Natural killer cell treated with Interleukin-12 subunit alpha and Interleukin-12 subunit beta and Interleukin-15 and Interleukin-18, amount 100 ng/mL, for 72 hours (primary cell): ENCODE measurements around the gene ZPR1. TPM values are rescaled to one million over a fixed set of nuclear protein-coding genes. Genes with fewer than 3 reads are reported as not detected.
"Not testable (repeated sequence)": the region's sequence is repeated elsewhere in the genome, so short reads cannot be mapped to it uniquely, and the experiment has no call there.

Experiments
- ATAC-seq, 2 donors: fragments of 150-1000 bp; cut with Tn5 transposase in 1 of 2; sonication (Bioruptor Pico), chemical (Tn5 transposase) in 1 of 2; 2 replicates each; pipeline ENCODE4 v1.10.0; 2021
- DNase-seq: peaks from one replicate; pipeline ENCODE4 v3.0.0; 2022; ENCODE audit warnings: low spot score
- H3K27ac Mint-ChIP-seq, 2 donors: 1 replicate in 1 of 2; 2 replicates in 1 of 2; pipeline ENCODE4 v1.8.0; 2022; ENCODE audit warnings: mixed read lengths in 2 of 2, mild to moderate bottlenecking in 1 of 2, moderate library complexity in 1 of 2
- H3K27me3 Mint-ChIP-seq, 2 donors: 1 replicate in 1 of 2; 2 replicates in 1 of 2; pipeline ENCODE4 v1.8.0; 2022; ENCODE audit warnings: mixed read lengths in 2 of 2
- H3K36me3 Mint-ChIP-seq: one replicate; pipeline ENCODE4 v1.8.0; 2022; ENCODE audit warnings: mixed read lengths
- H3K4me1 Mint-ChIP-seq, 2 donors: 1 replicate in 1 of 2; 2 replicates in 1 of 2; pipeline ENCODE4 v1.8.0; 2022; ENCODE audit warnings: low read depth in 2 of 2, mixed read lengths in 2 of 2, mild to moderate bottlenecking in 1 of 2
- H3K4me3 Mint-ChIP-seq: one replicate; pipeline ENCODE4 v1.8.0; 2022; ENCODE audit warnings: mixed read lengths
- H3K9me3 Mint-ChIP-seq: 2 replicates; pipeline ENCODE4 v1.8.0; 2022; ENCODE audit warnings: mixed read lengths
- total RNA-seq, 2 donors: library from RNA; stranded (reverse); gene quantifications; one replicate each; pipeline ENCODE4 v1.2.3, GENCODE V29; 2022

The ZPR1 gene, protein sequence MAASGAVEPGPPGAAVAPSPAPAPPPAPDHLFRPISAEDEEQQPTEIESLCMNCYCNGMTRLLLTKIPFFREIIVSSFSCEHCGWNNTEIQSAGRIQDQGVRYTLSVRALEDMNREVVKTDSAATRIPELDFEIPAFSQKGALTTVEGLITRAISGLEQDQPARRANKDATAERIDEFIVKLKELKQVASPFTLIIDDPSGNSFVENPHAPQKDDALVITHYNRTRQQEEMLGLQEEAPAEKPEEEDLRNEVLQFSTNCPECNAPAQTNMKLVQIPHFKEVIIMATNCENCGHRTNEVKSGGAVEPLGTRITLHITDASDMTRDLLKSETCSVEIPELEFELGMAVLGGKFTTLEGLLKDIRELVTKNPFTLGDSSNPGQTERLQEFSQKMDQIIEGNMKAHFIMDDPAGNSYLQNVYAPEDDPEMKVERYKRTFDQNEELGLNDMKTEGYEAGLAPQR
- total RNA-seq: 100 to 1,000 TPM in 1 of 2 donors, 10 to 100 TPM in 1; 89.7 to 143 TPM

DNA sequence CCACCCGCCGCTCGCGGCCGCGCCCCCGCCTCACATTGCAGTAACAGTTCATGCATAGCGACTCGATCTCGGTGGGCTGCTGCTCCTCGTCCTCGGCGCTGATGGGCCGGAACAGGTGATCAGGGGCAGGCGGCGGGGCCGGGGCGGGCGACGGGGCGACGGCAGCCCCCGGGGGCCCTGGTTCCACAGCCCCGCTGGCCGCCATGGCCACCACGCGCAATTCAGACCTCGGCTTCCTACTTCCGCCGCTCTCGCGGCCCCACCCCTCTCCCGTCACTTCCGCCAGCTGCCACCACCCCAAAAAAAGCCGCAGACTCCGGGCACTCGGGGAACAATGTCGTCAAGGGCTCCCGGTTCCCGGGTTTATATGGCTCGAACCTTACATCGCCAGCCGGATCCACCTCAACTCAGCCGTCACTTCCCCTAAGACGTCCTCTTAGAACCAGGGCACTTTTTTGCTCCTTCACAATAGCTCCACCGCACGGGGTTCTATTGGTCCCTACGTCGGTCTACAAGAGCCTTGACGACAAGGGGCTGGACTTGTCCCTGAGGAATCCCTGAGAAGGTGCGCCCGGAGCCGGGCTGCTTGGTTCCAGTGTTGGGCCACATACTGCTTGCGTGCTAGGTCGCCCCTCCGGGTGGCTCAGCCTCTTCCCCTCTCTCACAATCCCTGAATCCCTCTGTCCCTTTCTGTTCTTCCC lies at the start of gene ZPR1:
TSS of gene ZPR1 (minus strand) at position 238 of the 701 bp plus-strand sequence. CDS start at position 205, 33 bp downstream.
- peak within 1 kb of the TSS; percentile 92 for H3K4me3 Mint-ChIP-seq
- peak within 1 kb of the TSS; percentile 94 to 97 for H3K27ac Mint-ChIP-seq
- H3K36me3 Mint-ChIP-seq: peaks cover 39% of the 10 kb centered on the region
- H3K4me1 Mint-ChIP-seq: peaks cover 44 to 56% of the 10 kb centered on the region in 2 donors
- no peaks in the 10 kb centered on the region for H3K27me3 Mint-ChIP-seq
- H3K9me3 Mint-ChIP-seq: no peaks in the 10 kb centered on the region
- peak; percentile 89 to 93 for ATAC-seq
- DNase-seq: peak; percentile 90

DNA sequence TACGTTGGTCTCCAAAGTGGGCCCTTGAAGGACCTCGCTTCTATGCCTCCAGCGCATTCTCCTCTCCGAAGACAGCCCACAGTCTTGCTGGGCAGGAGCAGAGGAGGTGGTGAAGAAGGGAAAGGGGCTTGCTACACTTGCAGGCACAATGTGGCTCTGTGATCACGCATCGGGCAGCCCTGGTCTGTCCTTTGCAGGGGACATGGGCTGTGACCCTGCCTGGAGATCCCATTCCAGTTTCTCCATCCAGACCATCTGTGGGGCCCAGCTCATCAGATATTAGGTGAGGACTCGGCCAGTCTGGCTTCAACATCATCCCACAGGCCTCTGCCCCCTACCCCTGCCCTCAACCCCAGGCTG lies 48.8 kb upstream of the ZPR1 start:
- DNase-seq (peak; percentile 44), ATAC-seq (no peak)
- Mint-ChIP-seq H3K36me3 (no peaks in the 10 kb centered on the region), H3K27me3 (no peaks in the 10 kb centered on the region), H3K9me3 (no peaks in the 10 kb centered on the region), H3K4me1 (peaks cover 9 to 11% of the 10 kb centered on the region in 2 donors), H3K27ac (no peak overlapping the region), H3K4me3 (no peak overlapping the region)

DNA sequence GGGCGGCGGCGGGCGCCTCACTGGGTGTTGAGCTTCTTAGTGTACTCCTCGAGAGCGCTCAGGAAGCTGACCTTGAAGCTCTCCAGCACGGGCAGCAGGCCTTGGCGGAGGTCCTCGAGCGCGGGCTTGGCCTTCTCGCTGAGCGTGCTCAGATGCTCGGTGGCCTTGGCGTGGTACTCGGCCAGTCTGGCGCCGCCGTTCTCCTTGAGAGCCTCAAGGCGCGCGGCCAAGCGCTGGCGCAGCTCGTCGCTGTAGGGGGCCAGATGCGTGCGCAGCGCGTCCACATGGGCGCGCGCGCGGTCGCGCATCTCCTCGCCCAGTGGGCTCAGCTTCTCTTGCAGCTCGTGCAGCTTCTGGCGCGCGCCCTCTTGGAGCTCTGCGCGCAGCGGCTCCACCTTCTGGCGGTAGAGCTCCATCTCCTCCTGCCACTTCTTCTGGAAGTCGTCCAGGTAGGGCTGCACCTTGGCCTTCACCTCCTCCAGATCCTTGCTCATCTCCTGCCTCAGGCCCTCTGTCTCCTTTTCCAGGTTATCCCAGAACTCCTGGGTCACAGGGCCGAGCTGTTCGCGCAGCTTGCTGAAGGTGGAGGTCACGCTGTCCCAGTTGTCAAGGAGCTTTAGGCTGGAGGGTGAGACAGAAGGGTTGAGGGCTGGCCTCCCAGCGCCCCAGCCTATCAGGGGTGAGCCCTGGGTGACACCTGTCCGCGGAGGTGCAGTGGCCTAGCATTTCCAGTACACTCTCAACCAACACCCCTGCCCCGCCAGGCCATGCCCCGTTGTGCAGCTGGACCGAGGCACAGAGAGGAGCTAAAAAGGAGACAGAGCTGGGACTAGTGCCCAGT lies 48.2 kb upstream of the ZPR1 start:
- H3K4me1 Mint-ChIP-seq: peaks cover 9 to 11% of the 10 kb centered on the region in 2 donors
- no peaks in the 10 kb centered on the region for H3K9me3 Mint-ChIP-seq
- H3K4me3 Mint-ChIP-seq: peak overlapping the region; percentile 61
- H3K27ac Mint-ChIP-seq: peak overlapping the region in 1 of 2 donors; percentile 33
- DNase-seq: peak; percentile 80
- H3K36me3 Mint-ChIP-seq: no peaks in the 10 kb centered on the region
- H3K27me3 Mint-ChIP-seq: no peaks in the 10 kb centered on the region
- peak; percentile 84 to 89 for ATAC-seq

DNA sequence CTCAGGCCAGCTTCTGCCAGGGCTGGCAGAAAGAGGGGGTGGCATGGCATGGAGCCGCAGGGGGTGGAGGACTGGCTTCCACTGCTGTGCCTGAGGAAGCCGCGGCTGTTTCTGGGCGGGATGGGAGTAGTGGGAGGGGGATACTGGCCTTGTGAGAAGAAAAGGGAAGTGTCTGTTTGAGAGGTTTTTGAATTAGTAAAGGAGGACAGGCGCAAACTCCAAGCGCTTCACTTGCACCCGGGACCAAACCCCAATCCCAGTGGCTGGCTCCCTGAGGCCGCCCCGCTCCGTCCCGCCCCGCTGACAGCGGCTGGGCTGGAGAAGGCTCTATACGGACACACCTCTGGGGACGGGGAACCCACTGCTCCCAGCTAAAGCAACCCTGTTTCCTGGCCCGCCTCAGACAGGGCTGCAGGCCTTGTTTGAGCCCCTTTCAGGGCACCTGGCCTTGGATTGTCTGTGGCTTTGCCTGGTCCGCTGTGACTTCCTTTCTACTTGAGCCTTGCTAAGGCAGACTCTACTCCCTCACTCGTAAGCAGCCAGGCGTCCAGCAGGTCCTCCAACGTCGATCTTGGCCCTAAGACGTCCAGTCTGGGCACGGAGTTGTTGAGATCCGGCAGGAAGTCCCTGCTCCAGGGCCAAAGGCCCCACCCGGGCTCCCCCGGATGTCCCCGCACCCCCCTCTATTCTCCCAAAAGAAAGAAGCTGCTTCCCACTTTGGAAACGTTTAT lies 47.4 kb upstream of the ZPR1 start:
- ATAC-seq: peak in 1 of 2 donors; percentile 34

DNA sequence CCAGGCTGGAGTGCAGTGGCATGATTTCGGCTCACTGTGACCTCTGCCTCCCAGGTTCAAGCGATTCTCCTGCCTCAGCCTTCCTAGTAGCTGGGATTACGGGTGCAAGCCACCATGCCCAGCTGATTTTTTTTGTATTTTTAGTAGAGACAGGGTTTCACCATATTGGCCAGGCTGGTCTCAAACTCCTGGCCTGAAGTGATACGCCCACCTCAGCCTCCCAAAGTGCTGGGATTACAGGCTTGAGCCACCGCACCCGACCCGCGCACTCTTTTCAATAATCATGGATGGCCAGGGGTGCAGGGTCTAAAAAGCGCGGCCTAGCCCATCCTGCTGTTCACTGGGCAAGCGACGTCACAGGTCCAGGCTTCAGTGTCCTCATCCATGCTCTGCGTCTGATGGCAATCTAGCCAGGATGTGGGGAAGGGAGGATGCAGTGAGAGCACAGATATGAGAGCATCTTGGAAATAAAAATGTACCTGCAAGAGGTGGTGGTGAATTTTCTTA lies 46.8 kb upstream of the ZPR1 start:
- Mint-ChIP-seq H3K4me3 (peak overlapping the region; percentile 51), H3K4me1 (peaks cover 9 to 11% of the 10 kb centered on the region in 2 donors)
- H3K36me3 Mint-ChIP-seq, H3K27ac Mint-ChIP-seq, H3K27me3 Mint-ChIP-seq, H3K9me3 Mint-ChIP-seq, ATAC-seq: not testable (repeated sequence)
- peak; percentile 49 for DNase-seq

More for the DNA sequence above, 47.4 kb upstream of the ZPR1 start:
- no peaks in the 10 kb centered on the region for H3K27me3 Mint-ChIP-seq
- H3K9me3 Mint-ChIP-seq: no peaks in the 10 kb centered on the region
- H3K4me1 Mint-ChIP-seq: peaks cover 9 to 11% of the 10 kb centered on the region in 2 donors
- no peaks in the 10 kb centered on the region for H3K36me3 Mint-ChIP-seq
- peak; percentile 49 for DNase-seq
- H3K4me3 Mint-ChIP-seq: peak overlapping the region; percentile 61
- H3K27ac Mint-ChIP-seq: peak overlapping the region in 1 of 2 donors; percentile 33

DNA sequence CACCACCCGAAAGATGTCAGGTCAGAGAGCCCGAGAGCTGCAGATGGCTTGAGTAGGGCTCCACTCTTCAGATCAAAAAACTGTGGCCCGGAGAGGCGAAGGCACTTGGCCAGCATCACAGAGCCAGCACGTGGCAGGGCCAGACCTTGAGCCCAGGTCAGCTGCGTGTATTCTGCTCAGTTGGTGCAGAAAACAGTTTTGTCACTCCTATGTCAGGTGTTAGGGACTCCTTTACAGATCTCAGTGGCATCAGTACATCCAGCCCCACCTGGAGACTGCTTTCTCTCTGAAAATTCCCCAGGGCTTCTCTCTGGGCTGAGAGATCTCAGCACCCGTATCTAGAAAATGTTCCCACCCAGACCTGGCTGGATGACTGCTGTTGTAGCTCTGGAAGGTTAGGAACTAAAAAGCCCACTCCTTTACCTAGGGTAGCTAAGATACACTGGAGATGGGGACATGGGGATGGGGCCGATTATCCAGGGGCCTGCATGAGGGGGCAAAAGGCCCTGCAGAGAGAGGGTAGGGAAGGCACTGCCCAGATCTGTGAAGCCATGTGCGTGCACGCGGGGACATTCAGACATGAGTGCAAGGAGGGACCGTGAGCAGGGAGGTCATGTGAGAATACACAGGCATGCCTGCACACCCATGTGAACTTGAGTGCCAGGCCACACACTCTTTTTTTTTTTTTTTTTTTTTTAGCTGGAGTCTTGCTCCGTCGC lies 46.2 kb upstream of the ZPR1 start:
- Mint-ChIP-seq H3K27me3 (no peaks in the 10 kb centered on the region), H3K27ac (no peak overlapping the region), H3K4me1 (peaks cover 9 to 11% of the 10 kb centered on the region in 2 donors), H3K36me3 (no peaks in the 10 kb centered on the region), H3K4me3 (peak overlapping the region; percentile 25), H3K9me3 (no peaks in the 10 kb centered on the region)
- peak; percentile 58 for DNase-seq
- ATAC-seq: no peak

DNA sequence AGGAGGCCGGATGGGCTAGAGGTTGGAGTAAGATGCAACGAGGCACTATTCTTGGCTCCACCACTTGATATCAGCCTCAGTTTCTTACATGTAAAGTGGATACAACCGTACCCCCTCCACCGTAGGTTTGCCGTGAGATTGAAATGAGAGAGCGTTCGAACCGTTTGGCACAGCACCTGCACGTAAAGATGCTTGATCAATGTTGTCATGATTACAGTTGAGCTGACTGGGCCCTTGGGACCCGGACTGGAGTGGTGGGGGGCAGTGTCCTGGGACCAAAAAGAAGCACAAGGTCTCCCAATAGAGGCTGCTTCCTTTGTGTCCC lies 45.6 kb upstream of the ZPR1 start:
- ATAC-seq (no peak), DNase-seq (peak; percentile 45)
- H3K27ac Mint-ChIP-seq: no peak overlapping the region
- H3K27me3 Mint-ChIP-seq: no peaks in the 10 kb centered on the region
- no peak overlapping the region for H3K4me3 Mint-ChIP-seq
- no peaks in the 10 kb centered on the region for H3K36me3 Mint-ChIP-seq
- peaks cover 9 to 11% of the 10 kb centered on the region in 2 donors for H3K4me1 Mint-ChIP-seq
- H3K9me3 Mint-ChIP-seq: no peaks in the 10 kb centered on the region

DNA sequence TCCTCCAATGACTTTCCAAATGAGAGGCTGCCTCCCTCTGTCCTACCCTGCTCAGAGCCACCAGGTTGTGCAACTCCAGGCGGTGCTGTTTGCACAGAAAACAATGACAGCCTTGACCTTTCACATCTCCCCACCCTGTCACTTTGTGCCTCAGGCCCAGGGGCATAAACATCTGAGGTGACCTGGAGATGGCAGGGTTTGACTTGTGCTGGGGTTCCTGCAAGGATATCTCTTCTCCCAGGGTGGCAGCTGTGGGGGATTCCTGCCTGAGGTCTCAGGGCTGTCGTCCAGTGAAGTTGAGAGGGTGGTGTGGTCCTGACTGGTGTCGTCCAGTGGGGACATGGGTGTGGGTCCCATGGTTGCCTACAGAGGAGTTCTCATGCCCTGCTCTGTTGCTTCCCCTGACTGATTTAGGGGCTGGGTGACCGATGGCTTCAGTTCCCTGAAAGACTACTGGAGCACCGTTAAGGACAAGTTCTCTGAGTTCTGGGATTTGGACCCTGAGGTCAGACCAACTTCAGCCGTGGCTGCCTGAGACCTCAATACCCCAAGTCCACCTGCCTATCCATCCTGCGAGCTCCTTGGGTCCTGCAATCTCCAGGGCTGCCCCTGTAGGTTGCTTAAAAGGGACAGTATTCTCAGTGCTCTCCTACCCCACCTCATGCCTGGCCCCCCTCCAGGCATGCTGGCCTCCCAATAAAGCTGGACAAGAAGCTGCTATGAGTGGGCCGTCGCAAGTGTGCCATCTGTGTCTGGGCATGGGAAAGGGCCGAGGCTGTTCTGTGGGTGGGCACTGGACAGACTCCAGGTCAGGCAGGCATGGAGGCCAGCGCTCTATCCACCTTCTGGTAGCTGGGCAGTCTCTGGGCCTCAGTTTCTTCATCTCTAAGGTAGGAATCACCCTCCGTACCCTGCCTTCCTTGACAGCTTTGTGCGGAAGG lies 44.8 kb upstream of the ZPR1 start:
- H3K27ac Mint-ChIP-seq: no peak overlapping the region
- ATAC-seq (no peak), DNase-seq (peak; percentile 49)
- no peaks in the 10 kb centered on the region for H3K36me3 Mint-ChIP-seq
- no peaks in the 10 kb centered on the region for H3K9me3 Mint-ChIP-seq
- H3K4me3 Mint-ChIP-seq: no peak overlapping the region
- peaks cover 9 to 11% of the 10 kb centered on the region in 2 donors for H3K4me1 Mint-ChIP-seq
- H3K27me3 Mint-ChIP-seq: no peaks in the 10 kb centered on the region

DNA sequence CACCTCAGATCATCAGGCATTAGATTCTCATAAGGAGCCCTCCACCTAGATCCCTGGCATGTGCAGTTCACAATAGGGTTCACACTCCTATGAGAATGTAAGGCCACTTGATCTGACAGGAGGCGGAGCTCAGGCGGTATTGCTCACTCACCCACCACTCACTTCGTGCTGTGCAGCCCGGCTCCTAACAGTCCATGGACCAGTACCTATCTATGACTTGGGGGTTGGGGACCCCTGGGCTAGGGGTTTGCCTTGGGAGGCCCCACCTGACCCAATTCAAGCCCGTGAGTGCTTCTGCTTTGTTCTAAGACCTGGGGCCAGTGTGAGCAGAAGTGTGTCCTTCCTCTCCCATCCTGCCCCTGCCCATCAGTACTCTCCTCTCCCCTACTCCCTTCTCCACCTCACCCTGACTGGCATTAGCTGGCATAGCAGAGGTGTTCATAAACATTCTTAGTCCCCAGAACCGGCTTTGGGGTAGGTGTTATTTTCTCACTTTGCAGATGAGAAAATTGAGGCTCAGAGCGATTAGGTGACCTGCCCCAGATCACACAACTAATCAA lies 44.0 kb upstream of the ZPR1 start:
- Mint-ChIP-seq H3K4me1 (peaks cover 9 to 11% of the 10 kb centered on the region in 2 donors), H3K9me3 (no peaks in the 10 kb centered on the region), H3K27ac (no peak overlapping the region), H3K27me3 (no peaks in the 10 kb centered on the region), H3K4me3 (no peak overlapping the region), H3K36me3 (no peaks in the 10 kb centered on the region)
- DNase-seq (peak; percentile 10), ATAC-seq (no peak)

DNA sequence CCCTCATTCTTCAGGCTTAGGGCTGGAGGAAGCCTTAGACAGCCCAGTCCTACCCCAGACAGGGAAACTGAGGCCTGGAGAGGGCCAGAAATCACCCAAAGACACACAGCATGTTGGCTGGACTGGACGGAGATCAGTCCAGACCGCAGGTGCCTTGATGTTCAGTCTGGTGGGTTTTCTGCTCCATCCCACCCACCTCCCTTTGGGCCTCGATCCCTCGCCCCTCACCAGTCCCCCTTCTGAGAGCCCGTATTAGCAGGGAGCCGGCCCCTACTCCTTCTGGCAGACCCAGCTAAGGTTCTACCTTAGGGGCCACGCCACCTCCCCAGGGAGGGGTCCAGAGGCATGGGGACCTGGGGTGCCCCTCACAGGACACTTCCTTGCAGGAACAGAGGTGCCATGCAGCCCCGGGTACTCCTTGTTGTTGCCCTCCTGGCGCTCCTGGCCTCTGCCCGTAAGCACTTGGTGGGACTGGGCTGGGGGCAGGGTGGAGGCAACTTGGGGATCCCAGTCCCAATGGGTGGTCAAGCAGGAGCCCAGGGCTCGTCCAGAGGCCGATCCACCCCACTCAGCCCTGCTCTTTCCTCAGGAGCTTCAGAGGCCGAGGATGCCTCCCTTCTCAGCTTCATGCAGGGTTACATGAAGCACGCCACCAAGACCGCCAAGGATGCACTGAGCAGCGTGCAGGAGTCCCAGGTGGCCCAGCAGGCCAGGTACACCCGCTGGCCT lies 42.5 kb upstream of the ZPR1 start:
- Mint-ChIP-seq H3K4me3 (no peak overlapping the region), H3K27ac (no peak overlapping the region), H3K36me3 (no peaks in the 10 kb centered on the region), H3K27me3 (no peaks in the 10 kb centered on the region), H3K9me3 (no peaks in the 10 kb centered on the region), H3K4me1 (peaks cover 5 to 8% of the 10 kb centered on the region in 2 donors)
- ATAC-seq (no peak), DNase-seq (peak; percentile 60)
